Measurements from ENCODE around the gene METRNL.
"Not testable (repeated sequence)": the region's sequence is repeated elsewhere in the genome, so short reads cannot be mapped to it uniquely, and the experiment has no call there.

The METRNL gene

DNA sequence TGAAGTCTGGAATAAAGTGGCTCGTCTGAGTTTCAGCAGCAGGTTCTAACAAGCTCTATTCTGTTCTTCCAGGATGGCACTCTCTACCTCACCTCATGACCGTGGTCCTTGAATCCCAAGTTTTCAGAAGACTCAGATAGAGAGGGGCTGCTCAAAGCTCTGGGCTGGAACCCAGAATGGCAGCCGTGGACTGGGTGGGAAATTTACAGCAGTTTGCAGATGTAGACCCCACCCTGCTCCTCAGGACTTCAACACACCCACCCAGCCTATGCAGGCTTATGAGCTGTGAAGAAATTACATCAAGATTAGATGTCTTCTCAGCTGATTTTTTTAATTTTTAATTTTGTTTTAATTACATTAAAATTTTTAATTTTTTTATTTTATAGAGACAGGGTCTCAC is 59.4 kb downstream of the METRNL start:
- no peak for DNase-seq (ENCODE audit: low read depth in 2 of 2)

DNA sequence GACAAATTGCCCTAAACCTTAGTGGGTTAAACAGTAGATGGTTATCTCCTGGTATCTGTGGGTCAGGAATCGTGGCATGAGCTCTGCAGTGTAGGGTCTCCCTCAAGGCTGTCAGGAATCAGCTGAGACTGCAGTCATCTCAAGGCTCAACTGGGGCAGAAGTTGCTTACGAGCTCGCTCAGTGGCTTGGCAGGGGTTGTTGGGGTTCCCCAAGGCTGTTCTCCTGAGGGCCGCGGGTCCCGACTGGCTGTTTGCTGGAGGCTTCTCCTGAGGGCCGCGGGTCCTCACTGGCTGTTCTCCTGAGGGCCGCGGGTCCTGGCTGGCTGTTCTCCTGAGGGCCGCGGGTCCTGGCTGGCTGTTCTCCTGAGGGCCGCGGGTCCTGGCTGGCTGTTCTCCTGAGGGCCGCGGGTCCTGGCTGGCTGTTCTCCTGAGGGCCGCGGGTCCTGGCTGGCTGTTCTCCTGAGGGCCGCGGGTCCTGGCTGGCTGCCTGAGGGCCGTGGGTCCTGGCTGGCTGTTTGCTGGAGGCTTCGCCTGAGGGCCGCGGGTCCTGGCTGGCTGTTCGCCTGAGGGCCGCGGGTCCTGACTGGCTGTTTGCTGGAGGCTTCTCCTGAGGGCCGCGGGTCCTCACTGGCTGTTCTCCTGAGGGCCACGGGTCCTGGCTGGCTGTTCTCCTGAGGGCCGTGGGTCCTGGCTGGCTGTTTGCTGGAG is 60.3 kb downstream of the METRNL start:
- not testable (repeated sequence) for DNase-seq (ENCODE audit: low read depth in 2 of 2)

DNA sequence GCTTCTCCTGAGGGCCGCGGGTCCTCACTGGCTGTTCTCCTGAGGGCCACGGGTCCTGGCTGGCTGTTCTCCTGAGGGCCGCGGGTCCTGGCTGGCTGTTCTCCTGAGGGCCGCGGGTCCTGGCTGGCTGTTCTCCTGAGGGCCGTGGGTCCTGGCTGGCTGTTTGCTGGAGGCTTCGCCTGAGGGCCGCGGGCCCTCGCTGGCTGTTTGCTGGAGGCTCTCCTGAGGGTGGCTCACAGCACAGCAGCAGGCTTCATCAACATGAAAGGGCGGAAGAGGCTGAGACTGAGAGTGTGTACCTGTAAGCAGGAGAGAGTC is 60.8 kb downstream of the METRNL start:
- not testable (repeated sequence) for DNase-seq (ENCODE audit: low read depth in 2 of 2)

DNA sequence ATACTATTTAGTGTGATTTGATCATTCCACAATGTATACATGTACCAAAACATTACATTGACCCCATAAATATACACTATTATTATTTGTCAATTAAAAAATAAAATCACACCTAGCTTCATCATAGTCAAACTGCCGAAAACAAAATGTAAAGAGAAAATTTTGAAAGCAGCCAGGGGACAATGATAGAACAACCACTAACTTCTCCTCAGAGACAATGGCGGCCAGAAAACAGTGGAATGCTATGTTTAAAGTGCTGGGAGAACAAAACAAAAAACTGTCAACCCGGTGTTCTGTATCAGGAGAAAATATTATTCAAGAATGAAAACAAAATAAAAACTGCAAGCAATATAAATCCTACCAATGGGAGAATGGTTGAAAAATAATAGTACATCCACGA is 63.2 kb downstream of the METRNL start:
- no peak for DNase-seq (ENCODE audit: low read depth in 2 of 2)

DNA sequence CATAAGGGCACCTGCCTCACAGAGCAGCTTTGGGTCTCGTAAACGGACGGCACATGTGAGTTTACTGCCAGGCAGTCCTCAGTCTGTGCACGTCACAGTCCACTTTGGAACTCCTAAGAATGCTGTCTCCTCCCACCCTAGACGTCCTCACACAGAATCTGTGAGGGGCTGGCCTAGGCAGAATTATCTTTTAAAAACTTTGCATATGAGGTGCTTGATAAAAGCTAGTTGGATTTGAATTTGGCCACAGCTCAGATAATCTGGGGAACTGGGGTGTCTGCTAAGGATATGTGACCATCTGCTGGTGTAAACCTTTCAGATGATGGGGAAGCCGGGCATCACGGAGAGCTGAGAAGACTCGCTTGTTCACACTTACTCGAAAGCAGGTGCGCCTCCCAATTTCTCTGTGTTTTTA is 64.4 kb downstream of the METRNL start:
- DNase-seq (ENCODE audit: low read depth in 2 of 2) = no peak
